GM12878 (cell line): ENCODE data around the gene MYG1. TPM values are rescaled to one million over a fixed set of nuclear protein-coding genes. Genes with fewer than 3 reads are reported as not detected.

ENCODE experiments used
- ATAC-seq: fragments of 200-7000 bp; cut with Tn5 transposase; 3 replicates; pipeline ENCODE4 v1.9.1; 2020; ENCODE audit warnings: mild to moderate bottlenecking, moderate library complexity
- BruUV-seq: library from RNA; stranded (reverse); fragments of 400-500 nt; replicated peaks from 2 replicates; lab custom pipeline; 2021; lab: Mats Ljungman, UMichigan
- CTCF ChIA-PET: fragments of 300-600 bp; sonication (Branson Sonifier 250); formaldehyde crosslinking; extraction: SDS; loops from one replicate; lab custom pipeline; 2021; ENCODE audit warnings: inconsistent platforms; lab: Yijun Ruan, JAX
- POLR2A ChIA-PET: fragments of 350-600 bp; formaldehyde crosslinking; extraction: SDS; loops from one replicate; lab custom pipeline; 2021; ENCODE audit warnings: inconsistent platforms; lab: Charles Lee
- RAD21 ChIA-PET: fragments of 300-600 bp; sonication (Branson Sonifier 250); formaldehyde crosslinking; loops from one replicate; lab custom pipeline; 2023; ENCODE audit warnings: antibody characterized with exemption; ENCODE audit not compliant: unreplicated experiment; lab: Charles Lee
- SMC1A ChIA-PET: fragments of 300-600 bp; sonication (Branson Sonifier 250); formaldehyde crosslinking; loops from one replicate; lab custom pipeline; 2023; ENCODE audit not compliant: unreplicated experiment, uncharacterized antibody; lab: Charles Lee
- DNase-seq: peaks from one replicate; pipeline ENCODE4 v3.0.0-alpha.2; 2011; ENCODE audit warnings: low read depth, low spot score
- FAIRE-seq: peaks from 3 replicates; lab custom pipeline; 2011; peaks lifted over from hg19 to GRCh38; lab: Jason Lieb, UNC
- H2AFZ ChIP-seq: 2 replicates; pipeline ENCODE4 v1.6.0; 2011; ENCODE audit warnings: low read depth, low read length, control low read depth; ENCODE audit not compliant: control insufficient read depth
- H3K27ac ChIP-seq: 2 replicates; pipeline ENCODE4 v1.5.1; 2011; ENCODE audit warnings: control low read depth; ENCODE audit not compliant: control insufficient read depth, insufficient read depth
- H3K27me3 ChIP-seq, 2 experiments: replicated peaks in 1 of 2; 2 replicates each; pipeline versions ENCODE4 v1.6.0 to v1.6.1; 2011; ENCODE audit warnings: low read length in 1 of 2; ENCODE audit not compliant: control insufficient read depth in 2 of 2, insufficient read depth in 2 of 2
- H3K36me3 ChIP-seq, 2 experiments: 2 replicates each; pipeline ENCODE4 v1.5.1; 2011; ENCODE audit warnings: low read length in 1 of 2; ENCODE audit not compliant: control insufficient read depth in 2 of 2, insufficient read depth in 2 of 2
- H3K4me1 ChIP-seq: 2 replicates; pipeline ENCODE4 v1.6.1; 2011; ENCODE audit warnings: mild to moderate bottlenecking, low read length, moderate library complexity, mixed read lengths; ENCODE audit not compliant: control insufficient read depth, insufficient read depth
- H3K4me2 ChIP-seq: 2 replicates; pipeline ENCODE4 v1.6.0; 2011; ENCODE audit warnings: control low read depth; ENCODE audit not compliant: control insufficient read depth, insufficient read depth
- H3K4me3 ChIP-seq: fragments of 200-600 bp; sonication (generic); 2 replicates; pipeline ENCODE4 v1.5.1; 2016
- H3K79me2 ChIP-seq: 2 replicates; pipeline ENCODE4 v1.6.0; 2011; ENCODE audit warnings: low read length; ENCODE audit not compliant: control insufficient read depth, insufficient read depth
- H3K9ac ChIP-seq: 2 replicates; pipeline ENCODE4 v1.8.0; 2011; ENCODE audit warnings: low read length, control low read depth, mixed read lengths; ENCODE audit not compliant: control insufficient read depth, insufficient read depth
- H3K9me3 ChIP-seq: replicated peaks from 3 replicates; pipeline ENCODE4 v1.5.1; 2011; ENCODE audit warnings: mild to moderate bottlenecking, low read length; ENCODE audit not compliant: control insufficient read depth, insufficient read depth
- H4K20me1 ChIP-seq: 2 replicates; pipeline ENCODE4 v1.6.0; 2011; ENCODE audit not compliant: control insufficient read depth, insufficient read depth
- BRCA1 ChIP-seq: IDR thresholded peaks from 2 replicates; pipeline ENCODE4 v1.6.1; 2011; ENCODE audit warnings: low read depth, low read length, improper control_type of control experiment
- CHD1 ChIP-seq: IDR thresholded peaks from 2 replicates; pipeline ENCODE4 v1.6.1; 2012; ENCODE audit warnings: low read depth, low read length, improper control_type of control experiment
- CUX1 ChIP-seq: IDR thresholded peaks from 2 replicates; pipeline ENCODE4 v1.6.1; 2012; ENCODE audit warnings: improper control_type of control experiment, low read depth, low read length; ENCODE audit not compliant: insufficient replicate concordance
- EP300 ChIP-seq, 2 experiments: fragments of 150-350 bp in 1 of 2; IDR thresholded peaks; 2 replicates each; pipeline ENCODE4 v1.6.1; 2011 to 2012; ENCODE audit warnings: low read depth in 2 of 2, low read length in 2 of 2, borderline replicate concordance in 1 of 2, improper control_type of control experiment in 1 of 2, inconsistent platforms in 1 of 2; ENCODE audit not compliant: control insufficient read depth in 1 of 2
- MLLT1 ChIP-seq: fragments of 450-650 bp; IDR thresholded peaks from 2 replicates; pipeline ENCODE4 v1.6.1; 2016; ENCODE audit warnings: mild to moderate bottlenecking
- MYB ChIP-seq: fragments of 150-350 bp; IDR thresholded peaks from 2 replicates; pipeline ENCODE4 v1.6.1; 2014; ENCODE audit warnings: mild to moderate bottlenecking, low read depth, low read length, borderline replicate concordance
- NR2C2 ChIP-seq: IDR thresholded peaks from 2 replicates; pipeline ENCODE4 v1.6.1; 2011; ENCODE audit warnings: borderline replicate concordance, low read depth; ENCODE audit not compliant: control insufficient read depth, insufficient read length
- RAD21 ChIP-seq: IDR thresholded peaks from 2 replicates; pipeline ENCODE4 v1.6.1; 2011; ENCODE audit warnings: mild to moderate bottlenecking, low read depth, low read length, moderate library complexity; ENCODE audit not compliant: insufficient read depth
- RAD51 ChIP-seq: fragments of 450-650 bp; IDR thresholded peaks from 2 replicates; pipeline ENCODE4 v1.6.1; 2016; ENCODE audit warnings: moderate library complexity, mild to moderate bottlenecking, inconsistent platforms
- YBX1 ChIP-seq: fragments of 450-650 bp; IDR thresholded peaks from 2 replicates; pipeline ENCODE4 v1.6.1; 2016; ENCODE audit warnings: antibody characterized with exemption
- ZBTB4 ChIP-seq: fragments of 450-650 bp; formaldehyde crosslinking; IDR thresholded peaks from 2 replicates; pipeline ENCODE4 v1.4.0; 2022; ENCODE audit warnings: mild to moderate bottlenecking, moderate library complexity
- ZZZ3 ChIP-seq: IDR thresholded peaks from 2 replicates; pipeline ENCODE4 v1.6.1; 2011; ENCODE audit warnings: low read depth; ENCODE audit not compliant: control insufficient read depth, insufficient read length
- WGBS: methylation state at CpG from one replicate; pipeline ENCODE4 v1.1.6; 2016; ENCODE audit warnings: low lambda C conversion rate; ENCODE audit not compliant: insufficient replicate concordance, insufficient coverage; ENCODE audit errors: missing lambda C conversion rate; 5-methylcytosine and 5-hydroxymethylcytosine counted together
- in situ Hi-C: fragments of 300-500 bp; cut with MboI; formaldehyde crosslinking; loops from 9 replicates; pipeline ENCODE4 v1.14.3; 2018; ENCODE audit warnings: mixed read lengths
- intact Hi-C: fragments of 100-400 bp; cut with micrococcal nuclease; formaldehyde crosslinking; loops from one replicate; pipeline ENCODE4 v1.14.2; 2022; ENCODE audit not compliant: unreplicated experiment
- polyA plus RNA-seq, 11 experiments: library from polyadenylated mRNA; depleted of rRNA in 4 of 11; unstranded in 6 of 11; stranded (reverse) in 5 of 11; fragments of >200 nt; fragmentation: Nextera tagmentation in 4 of 11; fragmentation: Illumina TruSeq in 1 of 11; extraction: Ambion mirVana in 4 of 11; extraction: Trizol in 1 of 11; gene quantifications; 1 replicate in 1 of 11; 2 replicates in 10 of 11; pipeline versions ENCODE4 v1.2.1 to v1.2.3, GENCODE V29; 2011 to 2016; ENCODE audit warnings: inconsistent platforms in 2 of 11, missing spikeins in 2 of 11, low read depth in 1 of 11
- total RNA-seq, 4 experiments: library from RNA; depleted of rRNA in 3 of 4; stranded (reverse); fragments of >200 nt in 3 of 4; fragmentation: Illumina TruSeq in 1 of 4; extraction: Trizol in 1 of 4; gene quantifications; 2 replicates each; pipeline versions ENCODE4 v1.2.1 to v1.2.3, GENCODE V29; 2013 to 2021

Gene MYG1
- total and polyA plus RNA-seq, 10 of the 15 experiments (the other 5 are each of a cell fraction or from before 2014, with no cell fraction given), result 20.7 to 81.0 (median 49.4) TPM

- TF ChIP-seq ZBTB4 (CRISPR knock-in tag) (no peak), YBX1 (no peak), RAD21 (no peak), MLLT1 (no peak), CHD1 (no peak), ZZZ3 (no peak)
Measured at GRCh38 chr12:53333845-53334244, 34.4 kb downstream of the MYG1 start (continued).

GRCh38 chr12:53334822-53335221 lies 35.3 kb downstream of the MYG1 start:
- Histone ChIP-seq H3K36me3 (no peaks in the 10 kb centered on the region), H3K9me3 (no peaks in the 10 kb centered on the region), H3K4me3 (no peak overlapping the region), H3K4me1 (peaks cover 5% of the 10 kb centered on the region; the same call in 1 of the 2 replicates), H3K27ac (no peak overlapping the region), H3K4me2 (no peak overlapping the region), H4K20me1 (no peaks in the 10 kb centered on the region), H3K79me2 (no peaks in the 10 kb centered on the region), H3K27me3 (peaks cover 2 to 5% of the 10 kb centered on the region in 2 experiments; a peak in 3 of 4 replicates), H3K9ac (no peak overlapping the region), H2AFZ (no peak overlapping the region)
- DNase-seq, result no peak
- intact Hi-C loops, result no loop called here
- ATAC-seq, result no peak
- ChIA-PET RAD21 (interaction anchor here (1.9 kb wide), 1 partner anchor 10 kb away, joined by 9 read pairs; no protein-coding TSS in a partner anchor), POLR2A (interaction anchor here (1.0 to 1.4 kb wide), 2 partner anchors 10 to 44 kb away, joined by 3 to 6 read pairs; no protein-coding TSS in a partner anchor), SMC1A (interaction anchor here (0.9 to 1.1 kb wide), 2 partner anchors 10 to 11 kb away, joined by 3 to 4 read pairs; no protein-coding TSS in a partner anchor), CTCF (interaction anchor here (0.6 to 4.9 kb wide), 7 partner anchors 10 to 174 kb away, joined by 3 to 30 read pairs (median 6); partner anchors contain the start of gene AAAS)
- BruUV-seq, result no TSS peak
- no peak for FAIRE-seq
- WGBS, result 49% methylated on average over 8 of the region's 8 CpGs
- in situ Hi-C loops, result no loop called here
- TF ChIP-seq BRCA1 (no peak), NR2C2 (no peak), CUX1 (no peak), RAD51 (no peak), MYB (no peak), EP300 (IDR thresholded peaks at IDR 0.05; ENCODE audit: borderline replicate concordance in 1 of 2, control insufficient read depth in 1 of 2, low read depth in 2 of 2, low read length in 2 of 2) (no peak)
